GM08714 (cell line): ENCODE results near the gene SRCIN1.

Experiments
- H3K4me3 ChIP-seq: fragments of 200-500 bp; sonication (Bioruptor generic); 2 replicates; pipeline ENCODE4 v1.5.1; 2014; ENCODE audit warnings: mild to moderate bottlenecking, low read length, inconsistent platforms
- ZNF274 ChIP-seq: IDR thresholded peaks from 2 replicates; pipeline ENCODE4 v1.6.1; 2012; ENCODE audit warnings: mild to moderate bottlenecking, low read depth, low read length

The SRCIN1 gene

DNA sequence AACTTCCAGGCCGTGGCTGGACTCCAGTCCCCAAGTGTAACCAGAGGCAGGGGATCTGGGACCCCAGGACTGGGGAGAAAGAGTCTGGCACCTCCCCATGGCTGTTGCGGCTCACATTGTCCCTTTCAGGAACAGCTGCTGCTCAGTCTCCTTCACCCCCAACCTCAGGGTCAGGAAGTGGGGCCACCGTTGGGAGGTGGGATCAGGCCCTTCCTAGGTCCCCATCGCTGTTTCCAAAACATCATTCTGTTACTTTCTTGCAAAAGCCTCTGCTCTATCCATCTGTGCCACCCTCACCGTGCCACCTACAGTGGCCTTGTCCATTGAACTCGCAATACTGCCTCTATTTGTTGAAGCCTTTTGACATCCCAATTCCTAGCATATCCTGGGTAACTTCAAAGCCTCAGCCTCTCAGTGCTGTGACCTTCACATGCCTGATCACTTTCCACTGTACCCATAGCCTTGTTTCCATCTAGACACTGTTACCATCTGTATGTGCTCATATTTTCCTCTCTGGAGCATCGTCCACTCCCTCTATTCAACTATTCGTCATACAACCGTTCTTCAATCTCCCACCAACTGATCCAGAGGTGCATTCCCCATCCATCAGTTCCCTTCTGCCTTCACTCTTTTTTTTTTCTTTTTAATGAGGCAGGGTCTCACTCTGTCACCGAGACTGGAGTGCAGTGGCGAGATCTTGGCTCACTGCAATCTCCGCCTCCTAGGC lies 15.0 kb upstream of the SRCIN1 start:
- no peak for TF ChIP-seq ZNF274
- H3K4me3 ChIP-seq: no peak overlapping the region

DNA sequence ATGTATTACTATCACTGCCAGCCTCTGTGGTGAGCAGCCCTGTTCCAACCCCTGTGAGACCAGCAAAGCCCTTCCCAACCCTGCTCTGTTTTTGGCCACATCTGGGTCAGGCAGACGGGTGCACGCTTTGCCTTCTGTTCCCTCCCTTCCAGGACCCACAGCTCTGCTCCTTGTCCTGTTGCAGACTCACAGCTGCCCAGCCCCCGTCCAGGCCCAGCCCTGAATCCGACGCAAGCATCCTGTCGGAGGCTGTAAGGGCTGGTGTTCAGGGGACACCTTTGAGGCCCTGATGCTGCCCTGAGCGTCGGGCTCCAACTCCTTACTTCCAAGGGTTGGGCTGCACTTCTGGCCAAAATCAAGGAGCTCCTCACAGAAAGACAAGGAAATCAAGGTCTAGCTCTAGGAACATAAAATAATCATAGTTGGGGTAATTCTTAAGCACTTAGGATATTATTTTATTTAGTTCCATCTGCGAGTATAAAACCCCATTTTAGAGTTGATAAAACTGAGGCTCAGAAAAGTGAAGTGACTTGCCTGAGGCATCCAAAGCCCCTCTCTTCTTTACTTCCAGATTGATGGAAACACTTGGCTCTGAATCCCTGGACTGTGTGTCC lies 14.3 kb upstream of the SRCIN1 start:
- no peak overlapping the region for H3K4me3 ChIP-seq
- no peak for TF ChIP-seq ZNF274

DNA sequence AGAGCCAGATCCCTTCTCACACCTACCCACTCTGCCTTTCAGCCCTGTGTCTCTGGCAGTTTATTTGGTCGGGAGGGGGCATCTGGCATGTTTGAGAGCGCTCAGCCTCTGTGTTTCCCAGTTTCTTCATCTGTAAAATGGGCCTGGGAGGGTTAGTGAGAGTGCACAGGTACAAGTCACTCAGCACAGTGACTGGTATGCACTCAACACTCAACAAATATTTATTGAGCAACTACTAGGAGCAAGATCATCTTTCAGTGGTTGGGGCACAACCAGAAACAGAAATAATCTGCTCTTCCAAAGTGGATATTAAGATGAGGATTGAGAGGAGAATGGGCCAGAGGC lies 13.7 kb upstream of the SRCIN1 start:
- no peak for TF ChIP-seq ZNF274

GRCh38 chr17:38617967-38618760 lies 12.4 kb upstream of the SRCIN1 start:
- H3K4me3 ChIP-seq: no peak overlapping the region
- TF ChIP-seq ZNF274: no peak

More for the DNA sequence above, 13.7 kb upstream of the SRCIN1 start:
- H3K4me3 ChIP-seq: no peak overlapping the region

DNA sequence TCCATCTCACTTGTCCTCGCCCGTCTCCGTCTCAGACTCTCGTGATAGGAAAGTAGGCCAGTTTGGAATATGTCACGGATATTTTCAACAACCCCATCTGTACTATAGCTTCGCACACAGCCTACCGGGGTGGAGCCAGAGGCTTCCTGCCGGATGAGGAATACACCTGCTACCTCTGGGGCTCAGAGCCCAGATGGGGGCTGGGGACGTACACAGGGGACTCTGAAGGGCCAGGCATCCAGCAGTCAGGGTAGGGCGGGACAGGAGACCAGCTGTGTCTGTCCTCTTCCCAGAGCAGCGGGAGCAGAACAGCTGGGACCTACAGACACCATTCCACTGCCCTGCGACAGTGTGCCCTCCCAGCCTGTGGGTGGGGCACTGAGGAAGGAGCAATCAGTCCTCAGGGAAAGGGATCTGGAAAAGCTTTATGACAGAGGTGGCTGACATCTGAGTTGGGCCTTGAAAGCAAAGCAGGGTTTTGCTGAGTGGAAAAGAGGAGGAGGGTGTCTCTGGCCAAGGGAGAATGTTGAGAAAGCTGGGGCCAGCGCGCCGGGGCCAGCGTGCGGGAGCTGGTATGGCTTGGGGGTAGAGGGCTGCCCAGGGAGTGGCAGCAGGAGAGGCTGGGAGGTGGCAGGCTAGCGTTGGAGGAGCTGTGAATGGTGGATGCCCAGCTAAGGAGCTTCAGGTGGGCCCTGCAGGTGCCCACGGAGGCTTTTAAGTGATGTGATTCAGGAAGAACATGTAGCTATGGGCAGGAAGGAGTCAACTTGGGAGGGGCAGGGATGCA lies 11.5 kb upstream of the SRCIN1 start:
- H3K4me3 ChIP-seq: no peak overlapping the region
- TF ChIP-seq ZNF274: no peak

GRCh38 chr17:38616361-38616760 lies 10.6 kb upstream of the SRCIN1 start:
- TF ChIP-seq ZNF274: no peak
- no peak overlapping the region for H3K4me3 ChIP-seq

GRCh38 chr17:38613981-38614779 lies 8.4 kb upstream of the SRCIN1 start:
- no peak for TF ChIP-seq ZNF274
- no peak overlapping the region for H3K4me3 ChIP-seq

GRCh38 chr17:38613525-38613980 lies 7.8 kb upstream of the SRCIN1 start:
- TF ChIP-seq ZNF274: no peak
- H3K4me3 ChIP-seq: no peak overlapping the region

DNA sequence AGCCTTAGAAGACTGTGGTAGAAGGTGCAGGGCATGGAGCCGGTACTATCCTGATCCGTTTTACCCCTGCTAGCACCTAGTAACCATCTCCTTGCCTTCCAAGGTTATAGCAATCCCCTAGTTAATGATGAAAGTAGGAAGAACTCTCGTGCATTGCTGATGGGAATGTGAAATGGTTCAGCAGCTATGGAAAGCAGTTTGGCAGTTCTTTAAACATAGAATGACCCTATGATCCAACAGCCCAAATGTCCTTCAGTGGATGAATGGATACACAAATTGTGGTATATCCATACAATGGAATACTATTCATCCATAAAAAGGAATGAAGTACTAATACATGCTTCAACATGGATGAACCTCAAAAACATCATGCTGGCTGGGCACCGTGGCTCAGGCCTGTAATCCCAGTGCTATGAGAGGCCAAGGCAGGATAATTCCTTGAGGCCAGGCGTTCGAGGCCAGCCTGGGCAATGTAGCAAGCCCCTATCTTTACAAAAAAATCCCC lies 6.2 kb upstream of the SRCIN1 start:
- no peak overlapping the region for H3K4me3 ChIP-seq
- no peak for TF ChIP-seq ZNF274

DNA sequence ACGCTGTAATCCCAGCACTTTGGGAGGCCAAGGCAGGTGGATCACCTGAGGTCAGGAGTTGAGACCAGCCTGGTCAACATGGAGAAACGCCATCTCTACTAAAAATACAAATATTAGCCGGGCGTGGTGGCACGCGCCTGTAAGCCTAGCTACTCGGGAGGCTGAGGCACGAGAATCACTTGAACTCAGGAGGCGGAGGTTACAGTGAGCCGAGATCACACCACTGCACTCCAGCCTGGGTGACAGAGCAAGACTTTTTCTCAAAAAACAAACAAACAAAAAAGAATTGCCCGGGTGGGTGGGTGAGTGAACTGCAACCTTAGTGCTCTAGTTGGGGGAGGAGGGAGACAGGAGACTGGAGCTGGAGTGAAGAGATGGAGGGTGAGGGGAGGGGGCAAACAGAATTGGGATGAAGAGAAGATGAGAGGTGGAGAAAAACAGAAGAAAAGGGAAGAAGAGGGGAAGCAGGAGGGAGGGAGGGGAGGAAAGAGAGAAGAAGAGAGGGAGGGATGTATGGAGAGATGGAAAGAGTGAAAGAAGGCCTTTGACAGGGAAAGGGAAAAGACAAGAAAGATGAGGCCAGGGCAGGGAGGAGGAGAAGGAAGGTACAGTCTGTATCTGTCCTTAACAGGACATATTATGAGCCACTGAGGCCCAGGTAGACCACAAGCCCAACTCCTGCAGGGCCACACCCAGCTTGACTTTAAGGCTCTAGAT lies 5.5 kb upstream of the SRCIN1 start:
- no peak for TF ChIP-seq ZNF274
- no peak overlapping the region for H3K4me3 ChIP-seq

DNA sequence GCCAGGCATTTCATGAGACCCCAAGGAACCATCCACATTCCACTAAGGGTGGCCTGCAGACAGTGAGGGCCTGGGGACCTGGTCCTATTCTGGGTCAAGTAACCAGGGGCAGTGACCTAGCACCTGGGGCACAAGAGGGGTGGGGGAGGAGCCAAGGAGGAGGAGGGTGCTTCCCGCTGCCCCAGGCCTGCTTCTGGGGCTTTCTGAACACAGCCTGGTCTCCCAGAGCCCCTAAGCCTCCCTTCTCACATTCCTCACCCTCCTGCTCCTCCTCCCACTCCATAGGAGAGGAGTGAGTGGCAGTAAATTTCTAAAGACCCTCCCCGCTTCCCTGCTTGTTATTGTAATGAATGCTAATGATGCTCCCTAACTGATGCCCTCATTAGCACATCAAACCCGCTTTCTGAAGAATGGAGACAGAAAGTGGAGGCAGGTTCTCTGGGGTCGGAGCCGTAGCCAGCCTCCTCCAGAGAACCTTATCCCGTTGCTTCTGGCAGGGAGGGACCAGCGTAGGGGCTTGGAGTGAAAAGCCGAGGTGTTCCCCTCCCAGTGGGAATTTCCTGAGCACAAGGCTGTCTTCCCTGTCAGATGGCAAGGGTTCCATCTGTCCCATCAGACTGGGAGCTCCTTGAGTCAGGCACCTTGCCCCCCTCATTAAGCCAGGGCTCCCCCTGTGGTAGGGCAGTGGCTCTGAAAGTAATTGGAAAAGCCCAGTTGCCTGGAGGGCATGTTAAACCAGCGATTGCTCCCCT lies 3.7 kb upstream of the SRCIN1 start:
- H3K4me3 ChIP-seq: no peak overlapping the region
- TF ChIP-seq ZNF274: no peak

- H3K4me3 ChIP-seq: no peak overlapping the region
- no peak for TF ChIP-seq ZNF274
These were observed 2.9 kb upstream of the SRCIN1 start for GRCh38 chr17:38608648-38609047.
